Thyroid gland (tissue), 4 donors: Measurements from ENCODE around the gene CA14. TPM values are rescaled to one million over a fixed set of nuclear protein-coding genes. Genes with fewer than 3 reads are reported as not detected.

Experiments used
- DNase-seq, 2 donors: peaks; one replicate each; pipeline ENCODE4 v3.0.0-alpha.2; 2019
- H3K27ac ChIP-seq, 3 donors: fragments of 200-600 bp; sonication (generic); 1 replicate in 2 of 3; 2 replicates in 1 of 3; pipeline ENCODE4 v1.5.1; 2016 to 2019; ENCODE audit warnings: mild to moderate bottlenecking in 1 of 3, moderate library complexity in 1 of 3
- H3K27me3 ChIP-seq: fragments of 200-600 bp; sonication (generic); one replicate; pipeline ENCODE4 v1.5.1; 2019
- H3K36me3 ChIP-seq, 2 donors: fragments of 200-600 bp; sonication (generic); one replicate each; pipeline ENCODE4 v1.5.1; 2016 to 2019
- H3K4me1 ChIP-seq, 2 donors: fragments of 200-600 bp; sonication (generic); one replicate each; pipeline ENCODE4 v1.5.1; 2017 to 2019
- H3K4me3 ChIP-seq, 3 donors: fragments of 200-600 bp; sonication (generic); replicated peaks in 1 of 3; 1 replicate in 2 of 3; 2 replicates in 1 of 3; pipeline ENCODE4 v1.5.1; 2016; ENCODE audit warnings: mild to moderate bottlenecking in 1 of 3
- H3K9me3 ChIP-seq: fragments of 200-600 bp; sonication (generic); one replicate; pipeline ENCODE4 v1.5.1; 2017
- POLR2A ChIP-seq, 2 donors: fragments of 450-650 bp; IDR thresholded peaks; one replicate each; pipeline ENCODE4 v1.6.1; 2017; ENCODE audit warnings: antibody characterized with exemption in 2 of 2, mild to moderate bottlenecking in 2 of 2, moderate library complexity in 1 of 2
- WGBS, 2 donors: methylation state at CpG; one replicate each; pipeline ENCODE4 v1.1.5; 2017; 5-methylcytosine and 5-hydroxymethylcytosine counted together
- intact Hi-C: fragments of 100-400 bp; cut with DNase I; formaldehyde crosslinking; loops from one replicate; pipeline ENCODE4 v1.15.1; 2023
- total RNA-seq, 4 donors: library from RNA; depleted of rRNA; stranded (reverse); fragments of >200 nt; gene quantifications; one replicate each; pipeline ENCODE4 v1.2.3, GENCODE V29; 2016
- TF ChIP-seq, protein P1 (sequence below), 6 experiments: fragments of 200-600 bp in 3 of 6; fragments of 450-650 bp in 3 of 6; sonication (generic) in 3 of 6; IDR thresholded peaks; one replicate each; pipeline ENCODE4 v1.5.1; 2016 to 2019; ENCODE audit warnings: antibody characterized with exemption in 6 of 6, mild to moderate bottlenecking in 2 of 6, inconsistent platforms in 1 of 6, moderate library complexity in 1 of 6

Gene CA14
- total RNA-seq, 4 donors from 2014 or later = 0.22 to 0.27 TPM; not detected in 2

DNA sequence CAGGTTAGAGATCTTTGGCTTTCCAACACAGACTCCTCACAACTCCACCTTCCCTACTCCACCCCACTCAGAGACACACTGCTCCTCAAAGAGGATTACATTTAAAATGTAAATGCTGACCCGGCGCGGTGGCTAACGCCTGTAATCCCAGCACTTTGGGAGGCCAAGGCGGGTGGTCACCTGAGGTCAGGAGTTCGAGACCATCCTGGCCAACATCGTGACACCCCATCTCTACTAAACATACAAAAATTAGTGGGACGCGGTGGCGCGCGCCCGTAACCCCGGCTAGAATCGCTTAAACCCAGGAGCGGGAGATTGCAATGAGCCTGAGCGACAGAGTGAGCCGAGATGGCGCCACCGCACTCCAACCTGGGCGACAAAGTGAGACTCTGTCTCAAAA is 19.8 kb upstream of the CA14 start:
- no peaks in the 10 kb centered on the region for H3K27me3 ChIP-seq
- no peaks in the 10 kb centered on the region for H3K36me3 ChIP-seq
- H3K4me3 ChIP-seq = no peak overlapping the region
- H3K4me1 ChIP-seq = peaks cover 5 to 9% of the 10 kb centered on the region in 2 donors
- H3K9me3 ChIP-seq = no peaks in the 10 kb centered on the region
- H3K27ac ChIP-seq = no peak overlapping the region
- intact Hi-C loops = no loop called here
- no peak for DNase-seq
- TF ChIP-seq POLR2A (IDR thresholded peaks at IDR 0.05) = no peak
- TF ChIP-seq, protein P1, sequence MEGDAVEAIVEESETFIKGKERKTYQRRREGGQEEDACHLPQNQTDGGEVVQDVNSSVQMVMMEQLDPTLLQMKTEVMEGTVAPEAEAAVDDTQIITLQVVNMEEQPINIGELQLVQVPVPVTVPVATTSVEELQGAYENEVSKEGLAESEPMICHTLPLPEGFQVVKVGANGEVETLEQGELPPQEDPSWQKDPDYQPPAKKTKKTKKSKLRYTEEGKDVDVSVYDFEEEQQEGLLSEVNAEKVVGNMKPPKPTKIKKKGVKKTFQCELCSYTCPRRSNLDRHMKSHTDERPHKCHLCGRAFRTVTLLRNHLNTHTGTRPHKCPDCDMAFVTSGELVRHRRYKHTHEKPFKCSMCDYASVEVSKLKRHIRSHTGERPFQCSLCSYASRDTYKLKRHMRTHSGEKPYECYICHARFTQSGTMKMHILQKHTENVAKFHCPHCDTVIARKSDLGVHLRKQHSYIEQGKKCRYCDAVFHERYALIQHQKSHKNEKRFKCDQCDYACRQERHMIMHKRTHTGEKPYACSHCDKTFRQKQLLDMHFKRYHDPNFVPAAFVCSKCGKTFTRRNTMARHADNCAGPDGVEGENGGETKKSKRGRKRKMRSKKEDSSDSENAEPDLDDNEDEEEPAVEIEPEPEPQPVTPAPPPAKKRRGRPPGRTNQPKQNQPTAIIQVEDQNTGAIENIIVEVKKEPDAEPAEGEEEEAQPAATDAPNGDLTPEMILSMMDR (IDR thresholded peaks at IDR 0.05) = no peak
- WGBS, 2 donors = 90 to 93% methylated on average over 21 of the region's 21 CpGs

DNA sequence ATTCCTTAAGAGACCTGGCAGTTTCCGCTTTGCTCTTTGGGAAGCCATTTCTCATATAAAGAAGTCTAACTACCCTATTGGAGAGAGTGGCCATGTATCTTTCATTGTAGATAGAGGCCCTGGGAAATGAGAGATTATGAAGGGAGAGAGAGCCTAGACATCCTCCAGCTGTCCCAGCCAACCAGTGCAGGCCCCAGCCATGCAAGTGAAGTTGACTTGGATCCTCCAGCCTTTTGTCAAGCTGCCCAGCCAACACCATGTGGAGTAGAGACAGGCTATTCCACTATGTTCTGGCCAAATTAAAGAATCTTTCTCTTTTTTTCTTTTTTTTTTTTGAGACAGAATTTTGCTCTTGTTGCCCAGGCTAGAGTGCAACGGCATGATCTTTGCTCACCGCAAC is 14.6 kb upstream of the CA14 start:
- intact Hi-C loops = no loop called here
- TF ChIP-seq, protein P1 (IDR thresholded peaks at IDR 0.05) = no peak
- Histone ChIP-seq H3K36me3 (no peaks in the 10 kb centered on the region), H3K27ac (no peak overlapping the region), H3K27me3 (no peaks in the 10 kb centered on the region), H3K9me3 (no peaks in the 10 kb centered on the region), H3K4me1 (no peaks in the 10 kb centered on the region), H3K4me3 (no peak overlapping the region)
- WGBS, 2 donors = 92 to 96% methylated on average over 3 of the region's 3 CpGs
- no peak for DNase-seq

DNA sequence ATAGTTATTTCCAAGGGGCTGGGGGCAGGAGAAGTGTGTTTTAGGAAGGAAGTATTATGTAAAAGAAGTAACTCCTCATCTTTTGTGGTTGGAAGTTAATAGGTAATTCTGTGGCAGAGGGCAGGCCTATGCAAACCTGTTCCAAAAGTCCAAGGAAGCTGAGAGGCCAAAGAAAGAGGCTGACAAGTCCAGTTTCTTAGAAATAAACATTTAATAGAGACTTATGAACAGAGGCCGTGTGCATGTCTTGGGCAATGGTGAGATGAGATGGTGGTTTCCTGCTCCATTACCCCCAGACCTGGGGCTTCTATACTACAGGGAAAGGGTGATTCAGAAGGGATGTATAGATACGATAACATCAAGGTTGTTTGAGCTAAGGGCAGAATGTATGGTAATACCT is 7.6 kb upstream of the CA14 start:
- Histone ChIP-seq H3K9me3 (no peaks in the 10 kb centered on the region), H3K36me3 (no peaks in the 10 kb centered on the region), H3K4me3 (no peak overlapping the region), H3K27ac (no peak overlapping the region), H3K27me3 (no peaks in the 10 kb centered on the region), H3K4me1 (no peaks in the 10 kb centered on the region)
- 86 to 88% methylated on average over 2 of the region's 2 CpGs for WGBS, 2 donors
- TF ChIP-seq, protein P1 (IDR thresholded peaks at IDR 0.05) = no peak
- TF ChIP-seq POLR2A (IDR thresholded peaks at IDR 0.05) = no peak
- intact Hi-C loops = no loop called here
- no peak for DNase-seq

DNA sequence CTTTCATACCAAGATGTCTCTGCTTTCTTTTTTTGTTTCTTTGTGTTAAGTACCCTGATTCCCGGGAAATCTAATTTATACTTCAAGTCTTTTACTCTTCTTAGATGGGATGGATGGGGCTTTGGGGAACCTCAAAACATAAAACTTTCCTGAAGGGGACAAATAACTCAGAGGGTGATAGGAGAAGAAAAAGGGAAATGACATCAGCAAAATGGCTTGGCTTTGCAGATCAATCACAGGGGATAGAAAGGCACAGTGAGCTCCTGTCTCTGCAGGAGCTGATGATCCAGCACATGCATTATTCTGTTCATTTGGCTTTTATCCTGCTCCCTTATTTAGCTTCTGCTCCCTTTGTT is 1.4 kb upstream of the CA14 start:
- intact Hi-C loops = loop anchor here (2.0 kb wide), 1 partner anchor 23 kb away; no protein-coding TSS in a partner anchor
- no peaks in the 10 kb centered on the region for H3K27me3 ChIP-seq
- peaks cover 18 to 34% of the 10 kb centered on the region in 2 donors for H3K4me1 ChIP-seq
- no peak overlapping the region for H3K4me3 ChIP-seq
- 0 to 2% methylated on average over 1 of the region's 1 CpG for whole genome bisulfite sequencing, 2 donors
- no peaks in the 10 kb centered on the region for H3K9me3 ChIP-seq
- no peaks in the 10 kb centered on the region for H3K36me3 ChIP-seq
- H3K27ac ChIP-seq = peak overlapping the region; percentile 40 to 72 (median 66)
- DNase-seq = no peak
- TF ChIP-seq POLR2A (IDR thresholded peaks at IDR 0.05) = no peak
- TF ChIP-seq, protein P1 (IDR thresholded peaks at IDR 0.05) = no peak

DNA sequence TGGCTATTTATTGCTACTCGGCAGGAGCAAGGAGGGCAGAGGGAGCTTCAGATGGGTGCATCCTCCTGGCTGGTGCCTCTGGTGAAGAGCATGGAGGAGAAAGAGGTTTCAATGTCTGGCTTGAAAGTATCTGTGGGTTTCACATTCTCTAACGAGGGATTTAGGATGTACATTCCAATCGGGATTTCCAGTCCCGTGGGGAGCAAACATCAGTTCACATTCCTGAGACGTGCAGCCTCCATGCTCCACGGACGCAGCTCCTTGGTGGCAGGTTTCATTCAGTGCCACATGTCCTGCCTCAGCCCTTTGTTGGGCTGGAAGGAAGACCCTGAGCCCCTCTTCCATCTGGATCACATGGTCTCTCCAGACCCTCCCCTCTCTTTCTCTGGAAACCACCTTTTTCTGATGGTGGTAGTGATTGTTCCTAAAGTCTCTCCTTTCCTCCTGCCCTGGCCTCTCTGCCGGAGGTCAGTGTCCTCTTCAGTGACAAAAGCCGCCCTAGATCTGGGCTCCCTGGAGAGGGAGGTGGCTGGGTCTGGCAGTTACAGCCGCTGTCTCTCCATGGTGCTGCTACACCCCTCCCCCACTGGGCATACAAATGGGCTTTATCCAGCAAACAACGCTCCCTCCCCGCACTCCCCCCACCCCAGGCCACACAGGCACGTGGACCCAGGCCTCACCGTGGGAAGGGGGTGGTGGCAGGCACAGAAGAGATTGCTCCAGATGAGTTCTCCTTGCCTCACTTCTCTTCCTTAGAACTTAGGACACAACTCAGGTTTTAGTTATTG is 826 bp upstream of the CA14 start:
- Histone ChIP-seq H3K27ac (no peak overlapping the region), H3K27me3 (no peaks in the 10 kb centered on the region), H3K4me1 (peaks cover 18 to 34% of the 10 kb centered on the region in 2 donors), H3K36me3 (no peaks in the 10 kb centered on the region), H3K9me3 (no peaks in the 10 kb centered on the region), H3K4me3 (no peak overlapping the region)
- intact Hi-C loops = loop anchor here (2.0 kb wide), 1 partner anchor 22 kb away; no protein-coding TSS in a partner anchor
- 39 to 56% methylated on average over 13 to 14 of the region's 14 CpGs for WGBS, 2 donors
- TF ChIP-seq, protein P1 (IDR thresholded peaks at IDR 0.05) = no peak
- no peak for TF ChIP-seq POLR2A (IDR thresholded peaks at IDR 0.05)
- no peak for DNase-seq
